Measurements from ENCODE around the gene ZBTB4. TPM values are rescaled to one million over a fixed set of nuclear protein-coding genes. Genes with fewer than 3 reads are reported as not detected.
"Not testable (repeated sequence)": the region's sequence is repeated elsewhere in the genome, so short reads cannot be mapped to it uniquely, and the experiment has no call there.

Gene ZBTB4
- total and polyA plus RNA-seq, 2 donors, result 10.9 to 29.5 TPM

DNA sequence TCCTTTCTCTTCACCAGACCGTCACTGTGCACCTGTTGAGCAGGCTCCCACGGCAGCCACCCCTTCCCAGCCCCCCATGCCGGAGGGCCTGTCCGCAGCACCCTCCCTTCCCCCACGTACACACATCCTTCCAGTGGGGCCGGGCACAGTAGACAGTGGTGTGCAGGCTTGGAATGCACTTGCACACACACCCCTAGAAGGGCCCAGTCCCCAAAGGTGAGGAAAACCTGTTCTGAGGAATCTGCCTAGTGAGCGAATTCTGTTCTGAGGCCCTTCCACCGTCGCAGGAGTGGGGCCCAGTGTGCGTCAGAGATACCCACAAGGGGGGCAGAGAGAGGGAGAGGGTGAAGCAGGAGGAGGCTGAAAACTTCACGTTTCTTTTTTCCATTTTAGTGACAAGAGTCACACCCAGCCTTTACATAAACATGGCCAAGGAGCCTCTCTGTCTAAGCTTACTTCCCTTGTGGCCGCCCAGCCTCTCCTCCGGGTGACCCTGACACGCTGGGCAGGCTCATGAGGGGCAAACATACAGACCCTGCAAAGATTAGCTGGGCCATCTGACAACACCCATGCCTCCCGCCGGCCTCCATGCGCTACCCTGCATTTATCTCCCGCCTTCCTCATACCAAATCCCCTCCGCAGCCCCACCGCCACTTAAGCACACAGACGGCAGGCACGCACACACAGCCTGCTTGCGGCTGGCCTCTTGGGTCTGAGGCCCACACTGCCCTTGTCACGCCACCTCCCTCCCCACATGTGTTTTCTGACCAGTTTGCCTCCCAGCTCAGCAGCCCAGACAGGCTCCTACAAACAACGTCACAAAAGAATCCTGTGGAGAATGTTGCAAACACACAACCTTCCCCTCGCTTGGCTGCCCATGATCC lies 1.8 kb downstream of the ZBTB4 start:
- Histone ChIP-seq H3K4me3 (ENCODE audit: low read length in 2 of 2) (peak overlapping the region; percentile 69 to 97), H3K27ac (ENCODE audit: low read depth in 1 of 2, low read length in 1 of 2) (peak overlapping the region; percentile 88 to 98), H3K36me3 (ENCODE audit: control insufficient read depth in 2 of 2, insufficient read depth in 2 of 2, low read length in 1 of 2) (peaks cover 3 to 6% of the 10 kb centered on the region in 2 donors), H3K9me3 (ENCODE audit: control insufficient read depth in 2 of 2, insufficient read depth in 1 of 2, low read length in 1 of 2) (no peaks in the 10 kb centered on the region), H3K27me3 (ENCODE audit: control insufficient read depth in 2 of 2, insufficient read depth in 1 of 2, low read length in 1 of 2) (no peaks in the 10 kb centered on the region), H3K4me1 (ENCODE audit: control insufficient read depth in 2 of 2, insufficient read depth in 2 of 2, low read length in 2 of 2) (peaks cover 23 to 55% of the 10 kb centered on the region in 2 donors)
- peak in 3 of 9 donors; percentile 44 to 65 (median 48) for DNase-seq (ENCODE audit: low read depth in 6 of 9, low spot score in 9 of 9)
- WGBS, result 58% methylated on average over 26 of the region's 26 CpGs

DNA sequence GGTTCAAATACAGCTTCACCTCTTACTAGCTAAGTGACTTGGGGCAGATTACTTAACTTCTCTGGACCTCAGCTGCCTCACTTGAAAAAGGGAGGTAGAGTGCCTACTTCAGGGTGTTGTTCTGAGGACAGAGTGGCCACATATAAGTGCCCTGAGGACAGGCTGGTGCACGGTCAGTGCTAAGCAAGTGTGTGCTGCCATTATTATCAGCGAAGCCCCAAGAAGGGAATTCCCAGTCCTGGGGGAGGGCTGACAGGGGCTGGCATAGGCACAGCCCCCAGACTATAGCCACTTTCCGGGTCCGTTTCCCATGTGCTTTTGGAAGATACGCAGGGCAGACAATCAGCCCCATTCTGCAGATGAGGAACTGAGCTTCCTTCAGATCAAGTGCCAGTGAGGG lies 2.5 kb downstream of the ZBTB4 start:
- H3K4me3 ChIP-seq (ENCODE audit: low read length in 2 of 2), result peak overlapping the region in 1 of 2 donors; percentile 69
- H3K4me1 ChIP-seq (ENCODE audit: control insufficient read depth in 2 of 2, insufficient read depth in 2 of 2, low read length in 2 of 2), result peaks cover 23 to 52% of the 10 kb centered on the region in 2 donors
- H3K27me3 ChIP-seq (ENCODE audit: control insufficient read depth in 2 of 2, insufficient read depth in 1 of 2, low read length in 1 of 2), result no peaks in the 10 kb centered on the region
- H3K9me3 ChIP-seq (ENCODE audit: control insufficient read depth in 2 of 2, insufficient read depth in 1 of 2, low read length in 1 of 2), result no peaks in the 10 kb centered on the region
- peaks cover 3 to 6% of the 10 kb centered on the region in 2 donors for H3K36me3 ChIP-seq (ENCODE audit: control insufficient read depth in 2 of 2, insufficient read depth in 2 of 2, low read length in 1 of 2)
- no peak for DNase-seq (ENCODE audit: low read depth in 6 of 9, low spot score in 9 of 9)
- H3K27ac ChIP-seq (ENCODE audit: low read depth in 1 of 2, low read length in 1 of 2), result peak overlapping the region; percentile 36 to 88
- 96% methylated on average over 5 of the region's 5 CpGs for WGBS

DNA sequence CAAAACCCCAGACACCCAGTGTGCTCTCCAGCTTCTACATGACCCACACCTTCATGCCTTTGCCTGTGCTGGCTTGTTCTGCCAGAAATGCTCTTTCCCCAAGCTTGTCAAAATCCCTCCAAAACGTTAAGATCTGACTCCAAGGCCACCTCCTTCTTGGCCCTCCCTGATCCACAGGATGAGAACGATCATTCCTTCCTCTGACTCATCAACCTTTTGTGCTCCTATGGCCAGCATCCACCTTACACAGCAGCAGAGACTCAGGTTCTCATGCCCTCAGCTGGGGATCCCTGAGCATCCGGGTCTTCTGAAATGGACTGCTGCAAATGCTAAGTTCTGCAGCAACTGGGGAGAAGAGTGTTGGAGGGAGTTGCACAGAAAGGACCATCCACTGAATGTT lies 2.9 kb downstream of the ZBTB4 start:
- H3K4me1 ChIP-seq (ENCODE audit: control insufficient read depth in 2 of 2, insufficient read depth in 2 of 2, low read length in 2 of 2), result peaks cover 23 to 51% of the 10 kb centered on the region in 2 donors
- no peaks in the 10 kb centered on the region for H3K9me3 ChIP-seq (ENCODE audit: control insufficient read depth in 2 of 2, insufficient read depth in 1 of 2, low read length in 1 of 2)
- peaks cover 3 to 6% of the 10 kb centered on the region in 2 donors for H3K36me3 ChIP-seq (ENCODE audit: control insufficient read depth in 2 of 2, insufficient read depth in 2 of 2, low read length in 1 of 2)
- H3K27ac ChIP-seq (ENCODE audit: low read depth in 1 of 2, low read length in 1 of 2), result peak overlapping the region; percentile 64 to 88
- H3K27me3 ChIP-seq (ENCODE audit: control insufficient read depth in 2 of 2, insufficient read depth in 1 of 2, low read length in 1 of 2), result no peaks in the 10 kb centered on the region
- peak in 1 of 9 donors; percentile 13 for DNase-seq (ENCODE audit: low read depth in 6 of 9, low spot score in 9 of 9)
- no peak overlapping the region for H3K4me3 ChIP-seq (ENCODE audit: low read length in 2 of 2)
- WGBS, result 74% methylated on average over 3 of the region's 3 CpGs

DNA sequence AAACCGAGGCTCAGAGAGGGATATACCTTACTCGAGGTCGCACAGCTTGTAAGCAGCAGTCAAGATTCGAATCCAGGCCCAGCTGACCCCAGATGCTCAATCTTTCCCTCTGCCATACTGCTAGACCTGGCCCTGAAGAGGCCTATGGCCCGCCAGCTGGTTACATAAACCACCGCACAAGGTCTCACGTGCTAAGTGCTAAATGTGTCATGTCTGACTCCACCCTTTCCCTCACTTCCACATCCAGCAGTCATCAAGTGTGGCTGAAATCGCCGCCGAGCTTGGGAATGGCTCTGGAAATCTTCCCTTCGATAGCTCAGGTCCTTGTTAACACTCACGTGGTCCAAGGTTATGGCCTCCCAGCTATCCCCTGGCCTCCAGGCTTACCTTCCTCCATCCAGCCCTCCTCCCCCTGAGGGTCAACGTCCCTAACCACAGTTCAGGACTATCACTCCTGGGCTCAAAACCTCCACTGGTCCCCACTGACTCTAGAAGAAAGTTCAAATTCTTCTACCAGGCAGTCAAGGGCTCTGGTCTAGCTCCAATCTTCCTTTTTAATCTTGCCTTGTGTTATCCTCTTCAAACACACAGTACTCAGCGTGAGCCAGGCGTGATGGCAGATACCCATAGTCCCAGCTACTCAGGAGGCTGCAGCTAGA lies 3.5 kb downstream of the ZBTB4 start:
- peak overlapping the region; percentile 1 to 88 for H3K27ac ChIP-seq (ENCODE audit: low read depth in 1 of 2, low read length in 1 of 2)
- WGBS, result 93% methylated on average over 15 of the region's 15 CpGs
- H3K4me3 ChIP-seq (ENCODE audit: low read length in 2 of 2), result no peak overlapping the region
- H3K36me3 ChIP-seq (ENCODE audit: control insufficient read depth in 2 of 2, insufficient read depth in 2 of 2, low read length in 1 of 2), result peaks cover 3 to 6% of the 10 kb centered on the region in 2 donors
- H3K27me3 ChIP-seq (ENCODE audit: control insufficient read depth in 2 of 2, insufficient read depth in 1 of 2, low read length in 1 of 2), result no peaks in the 10 kb centered on the region
- H3K9me3 ChIP-seq (ENCODE audit: control insufficient read depth in 2 of 2, insufficient read depth in 1 of 2, low read length in 1 of 2), result no peaks in the 10 kb centered on the region
- DNase-seq (ENCODE audit: low read depth in 6 of 9, low spot score in 9 of 9), result no peak
- peaks cover 23 to 47% of the 10 kb centered on the region in 2 donors for H3K4me1 ChIP-seq (ENCODE audit: control insufficient read depth in 2 of 2, insufficient read depth in 2 of 2, low read length in 2 of 2)

DNA sequence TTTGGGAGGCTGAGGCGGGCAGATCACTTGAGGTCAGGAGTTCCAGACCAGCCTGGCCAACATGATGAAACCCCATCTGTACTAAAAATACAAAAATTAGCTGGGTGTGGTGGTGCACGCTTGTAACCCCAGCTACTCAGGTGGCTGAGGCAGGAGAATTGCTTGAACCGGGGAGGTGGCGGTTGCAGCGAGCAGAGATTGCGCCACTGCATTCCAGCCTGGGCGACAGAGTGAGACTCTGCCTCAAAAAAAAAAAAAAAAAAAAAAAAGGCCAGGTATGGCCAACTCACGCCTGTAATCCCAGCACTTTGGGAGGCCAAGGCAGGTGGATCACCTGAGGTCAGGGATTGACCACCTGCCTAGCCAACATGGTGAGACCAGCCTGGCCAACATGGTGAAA lies 4.7 kb downstream of the ZBTB4 start:
- H3K36me3 ChIP-seq (ENCODE audit: control insufficient read depth in 2 of 2, insufficient read depth in 2 of 2, low read length in 1 of 2); DNase-seq (ENCODE audit: low read depth in 6 of 9, low spot score in 9 of 9); H3K27ac ChIP-seq (ENCODE audit: low read depth in 1 of 2, low read length in 1 of 2); H3K4me3 ChIP-seq (ENCODE audit: low read length in 2 of 2); H3K27me3 ChIP-seq (ENCODE audit: control insufficient read depth in 2 of 2, insufficient read depth in 1 of 2, low read length in 1 of 2); H3K9me3 ChIP-seq (ENCODE audit: control insufficient read depth in 2 of 2, insufficient read depth in 1 of 2, low read length in 1 of 2): not testable (repeated sequence)
- H3K4me1 ChIP-seq (ENCODE audit: control insufficient read depth in 2 of 2, insufficient read depth in 2 of 2, low read length in 2 of 2), result peaks cover 18 to 36% of the 10 kb centered on the region in 2 donors
- 96% methylated on average over 8 of the region's 8 CpGs for WGBS

DNA sequence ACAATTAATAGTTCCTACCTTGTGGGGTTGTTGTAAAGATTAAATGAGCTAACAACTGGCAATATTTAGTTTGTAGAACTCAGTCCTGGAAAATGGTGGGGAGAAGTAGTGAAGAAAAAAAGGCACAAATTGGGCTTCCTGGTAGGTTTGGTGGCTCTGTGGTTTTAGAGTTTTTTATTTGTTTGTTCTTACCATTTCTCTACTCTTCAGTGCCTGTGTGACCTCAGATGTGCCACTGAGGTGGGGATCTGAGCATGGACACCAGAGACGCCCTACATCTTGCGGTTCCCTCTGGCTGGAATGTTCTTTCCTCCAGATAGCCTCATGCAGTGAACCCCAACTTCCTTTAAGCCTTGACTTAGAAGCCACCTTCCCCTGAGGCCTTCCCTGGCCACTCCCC lies 7.7 kb downstream of the ZBTB4 start:
- WGBS, result 84% methylated on average over 2 of the region's 2 CpGs
- Histone ChIP-seq H3K9me3 (ENCODE audit: control insufficient read depth in 2 of 2, insufficient read depth in 1 of 2, low read length in 1 of 2) (no peaks in the 10 kb centered on the region), H3K4me3 (ENCODE audit: low read length in 2 of 2) (no peak overlapping the region), H3K27me3 (ENCODE audit: control insufficient read depth in 2 of 2, insufficient read depth in 1 of 2, low read length in 1 of 2) (no peaks in the 10 kb centered on the region), H3K27ac (ENCODE audit: low read depth in 1 of 2, low read length in 1 of 2) (peak overlapping the region in 1 of 2 donors; percentile 39), H3K4me1 (ENCODE audit: control insufficient read depth in 2 of 2, insufficient read depth in 2 of 2, low read length in 2 of 2) (peaks cover 4 to 26% of the 10 kb centered on the region in 2 donors), H3K36me3 (ENCODE audit: control insufficient read depth in 2 of 2, insufficient read depth in 2 of 2, low read length in 1 of 2) (peaks cover 11 to 13% of the 10 kb centered on the region in 2 donors)
- no peak for DNase-seq (ENCODE audit: low read depth in 6 of 9, low spot score in 9 of 9)

DNA sequence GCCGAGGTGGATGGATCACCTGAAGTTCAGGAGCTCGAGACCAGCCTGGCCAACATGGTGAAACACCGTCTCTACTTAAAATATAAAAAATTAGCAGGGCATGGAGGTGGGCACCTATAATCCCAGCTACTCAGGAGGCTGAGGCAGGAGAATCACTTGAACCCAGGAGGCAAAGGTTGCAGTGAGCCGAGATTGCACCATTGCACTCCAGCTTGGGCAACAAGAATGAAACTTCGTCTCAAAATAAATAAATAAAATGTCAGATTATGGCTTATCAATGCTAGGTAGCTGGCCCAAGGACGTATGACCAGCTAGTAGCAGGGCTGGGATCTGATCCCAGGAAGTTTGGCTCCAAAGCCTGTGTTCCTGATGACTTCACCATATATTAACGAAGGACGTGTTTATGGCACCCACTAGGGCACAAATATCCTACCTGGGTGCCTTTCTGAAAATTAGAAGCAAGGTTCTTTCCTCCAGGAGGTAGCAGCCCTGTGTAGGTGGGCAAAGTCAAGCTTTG lies 8.9 kb downstream of the ZBTB4 start:
- H3K4me3 ChIP-seq (ENCODE audit: low read length in 2 of 2); H3K27ac ChIP-seq (ENCODE audit: low read depth in 1 of 2, low read length in 1 of 2); H3K9me3 ChIP-seq (ENCODE audit: control insufficient read depth in 2 of 2, insufficient read depth in 1 of 2, low read length in 1 of 2); H3K27me3 ChIP-seq (ENCODE audit: control insufficient read depth in 2 of 2, insufficient read depth in 1 of 2, low read length in 1 of 2); DNase-seq (ENCODE audit: low read depth in 6 of 9, low spot score in 9 of 9): not testable (repeated sequence)
- WGBS, result 96% methylated on average over 8 of the region's 8 CpGs
- H3K36me3 ChIP-seq (ENCODE audit: control insufficient read depth in 2 of 2, insufficient read depth in 2 of 2, low read length in 1 of 2), result peaks cover 23 to 24% of the 10 kb centered on the region in 2 donors
- peaks cover 1 to 18% of the 10 kb centered on the region in 2 donors for H3K4me1 ChIP-seq (ENCODE audit: control insufficient read depth in 2 of 2, insufficient read depth in 2 of 2, low read length in 2 of 2)

DNA sequence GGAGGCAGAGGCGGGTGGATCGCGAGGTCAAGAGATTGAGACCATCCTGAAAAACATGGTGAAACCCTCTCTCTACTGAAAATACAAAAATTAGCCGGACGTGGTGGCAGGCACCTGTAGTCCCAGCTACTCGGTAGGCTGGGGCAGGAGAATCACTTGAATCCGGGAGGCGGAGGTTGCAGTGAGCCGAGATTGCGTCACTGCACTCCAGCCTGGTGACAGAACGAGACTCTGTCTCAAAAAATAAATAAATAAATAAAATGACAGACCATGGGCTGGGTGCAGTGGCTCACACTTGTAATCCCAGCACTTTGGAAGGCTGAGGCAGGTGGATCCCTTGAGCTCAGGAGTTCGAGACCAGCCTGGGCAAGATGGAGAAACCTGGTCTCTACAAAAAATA lies 9.6 kb downstream of the ZBTB4 start:
- H3K27me3 ChIP-seq (ENCODE audit: control insufficient read depth in 2 of 2, insufficient read depth in 1 of 2, low read length in 1 of 2); H3K9me3 ChIP-seq (ENCODE audit: control insufficient read depth in 2 of 2, insufficient read depth in 1 of 2, low read length in 1 of 2); H3K4me3 ChIP-seq (ENCODE audit: low read length in 2 of 2); DNase-seq (ENCODE audit: low read depth in 6 of 9, low spot score in 9 of 9); H3K27ac ChIP-seq (ENCODE audit: low read depth in 1 of 2, low read length in 1 of 2): not testable (repeated sequence)
- 98% methylated on average over 12 of the region's 12 CpGs for WGBS
- H3K4me1 ChIP-seq (ENCODE audit: control insufficient read depth in 2 of 2, insufficient read depth in 2 of 2, low read length in 2 of 2), result peaks cover 0 to 18% of the 10 kb centered on the region in 2 donors
- peaks cover 25 to 26% of the 10 kb centered on the region in 2 donors for H3K36me3 ChIP-seq (ENCODE audit: control insufficient read depth in 2 of 2, insufficient read depth in 2 of 2, low read length in 1 of 2)
